ENCODE results near the gene SYNPO2. TPM values are rescaled to one million over a fixed set of nuclear protein-coding genes. Genes with fewer than 3 reads are reported as not detected.

Gene SYNPO2
- total RNA-seq (ENCODE audit: low replicate concordance) = 2.7 and 16.4 TPM in 2 replicates

GRCh38 chr4:118888666-118889311, at the start of gene SYNPO2:
TSS of gene SYNPO2 (plus strand) at chr4:118888854. CDS start at chr4:118889037, 183 bp downstream.

Other genes with a start within 250 kb of the SYNPO2 start
- gene METTL14, start 203.5 kb upstream of the SYNPO2 start, total RNA-seq (ENCODE audit: low replicate concordance) = 17.8 and 25.0 TPM in 2 replicates
- gene SEC24D, start 52.7 kb upstream of the SYNPO2 start, total RNA-seq (ENCODE audit: low replicate concordance) = 36.9 and 80.1 TPM in 2 replicates
- gene MYOZ2, start 247.0 kb downstream of the SYNPO2 start, total RNA-seq (ENCODE audit: low replicate concordance) = 0.82 and 0.90 TPM in 2 replicates